Muscle of arm (tissue), 12 donors: Measurements from ENCODE around the gene OSBPL5. TPM values are rescaled to one million over a fixed set of nuclear protein-coding genes. Genes with fewer than 3 reads are reported as not detected.

ENCODE experiments used
- DNase-seq: peaks from one replicate; pipeline ENCODE4 v3.0.0-alpha.2; 2013
- polyA plus RNA-seq, 12 donors: library from polyadenylated mRNA; unstranded; fragments of 120-200 nt; gene quantifications; one replicate each; pipeline ENCODE4 v1.2.1, GENCODE V29; 2013; ENCODE audit not compliant: insufficient read length in 12 of 12

OSBPL5 gene
- polyA plus RNA-seq, 12 donors = 9.7 to 46.6 (median 13.4) TPM; not detected in 1

GRCh38 chr11:3164552-3165151 lies 458 bp downstream of the OSBPL5 start:
- no peak for DNase-seq

GRCh38 chr11:3164138-3164551 lies 965 bp downstream of the OSBPL5 start:
- no peak for DNase-seq

- DNase-seq = no peak
Observed at GRCh38 chr11:3163241-3163981, 1.7 kb downstream of the OSBPL5 start.

GRCh38 chr11:3162410-3163240 lies 2.5 kb downstream of the OSBPL5 start:
- DNase-seq = no peak

GRCh38 chr11:3161720-3162409 lies 3.2 kb downstream of the OSBPL5 start:
- DNase-seq = no peak

- no peak for DNase-seq
Observed at GRCh38 chr11:3161309-3161708, 3.8 kb downstream of the OSBPL5 start.

- DNase-seq = peak; percentile 89
Observed at GRCh38 chr11:3160252-3161031, 4.7 kb downstream of the OSBPL5 start.

GRCh38 chr11:3159296-3160190 lies 5.6 kb downstream of the OSBPL5 start:
- DNase-seq = no peak

- DNase-seq = no peak
Observed at GRCh38 chr11:3158821-3159220, 6.3 kb downstream of the OSBPL5 start.

- no peak for DNase-seq
Observed at GRCh38 chr11:3158131-3158591, 6.9 kb downstream of the OSBPL5 start.

- DNase-seq = no peak
Observed at GRCh38 chr11:3157381-3158130, 7.6 kb downstream of the OSBPL5 start.

GRCh38 chr11:3156661-3157311 lies 8.3 kb downstream of the OSBPL5 start:
- no peak for DNase-seq

- peak; percentile 40 for DNase-seq
Observed at GRCh38 chr11:3156282-3156660, 8.8 kb downstream of the OSBPL5 start.

GRCh38 chr11:3155691-3156258 lies 9.3 kb downstream of the OSBPL5 start:
- no peak for DNase-seq

GRCh38 chr11:3155216-3155615 lies 9.9 kb downstream of the OSBPL5 start:
- no peak for DNase-seq

- DNase-seq = no peak
Observed at GRCh38 chr11:3154001-3154599, 11.0 kb downstream of the OSBPL5 start.

GRCh38 chr11:3153291-3153861 lies 11.7 kb downstream of the OSBPL5 start:
- peak; percentile 77 for DNase-seq
